CD4-positive, alpha-beta T cell (primary cell): ENCODE results near the gene PLD6. TPM values are rescaled to one million over a fixed set of nuclear protein-coding genes. Genes with fewer than 3 reads are reported as not detected.
"Not testable (repeated sequence)": the region's sequence is repeated elsewhere in the genome, so short reads cannot be mapped to it uniquely, and the experiment has no call there.

Experiments
- ATAC-seq: fragments of 200-7000 bp; cut with Tn5 transposase; one replicate; pipeline ENCODE4 v1.10.0; 2022; ENCODE audit warnings: mild to moderate bottlenecking; ENCODE audit not compliant: poor library complexity
- CTCF ChIA-PET: fragments of 350-600 bp; sonication (Branson Sonifier 250); formaldehyde crosslinking; loops from one replicate; lab custom pipeline; 2021; ENCODE audit warnings: antibody characterized with exemption, inconsistent platforms; lab: Charles Lee
- POLR2A ChIA-PET: fragments of 350-600 bp; sonication (Branson Sonifier 250); formaldehyde crosslinking; loops from one replicate; lab custom pipeline; 2021; ENCODE audit warnings: antibody characterized with exemption, inconsistent platforms; lab: Charles Lee
- DNase-seq, 14 experiments: peaks; one replicate each; pipeline ENCODE4 v3.0.0-alpha.2; 2013 to 2020; ENCODE audit warnings: mixed read lengths in 2 of 14
- H3K27ac ChIP-seq, 2 donors: one replicate each; pipeline versions ENCODE4 v1.5.1 to v1.7.0; 2013; ENCODE audit warnings: low read length in 2 of 2, low read depth in 1 of 2, mild to moderate bottlenecking in 1 of 2
- H3K27me3 ChIP-seq, 2 experiments: 1 replicate in 1 of 2; 2 replicates in 1 of 2; pipeline versions ENCODE4 v1.6.1 to v1.7.0; 2013; ENCODE audit warnings: low read length in 2 of 2, control low read depth in 1 of 2, mild to moderate bottlenecking in 1 of 2, moderate library complexity in 1 of 2; ENCODE audit not compliant: insufficient read depth in 2 of 2, control insufficient read depth in 1 of 2
- H3K36me3 ChIP-seq: one replicate; pipeline ENCODE4 v1.6.1; 2013; ENCODE audit warnings: low read length, control low read depth; ENCODE audit not compliant: insufficient read depth
- H3K4me1 ChIP-seq: one replicate; pipeline ENCODE4 v1.6.1; 2013; ENCODE audit warnings: low read length, control low read depth; ENCODE audit not compliant: insufficient read depth
- H3K4me3 ChIP-seq: one replicate; pipeline ENCODE4 v1.5.1; 2013; ENCODE audit warnings: mild to moderate bottlenecking, low read length, moderate library complexity
- H3K9me3 ChIP-seq, 2 experiments: 1 replicate in 1 of 2; 2 replicates in 1 of 2; pipeline versions ENCODE4 v1.6.1 to v1.7.0; 2013; ENCODE audit warnings: low read length in 2 of 2, mild to moderate bottlenecking in 2 of 2, control low read depth in 1 of 2, moderate library complexity in 1 of 2; ENCODE audit not compliant: control insufficient read depth in 1 of 2, insufficient read depth in 1 of 2
- H3K27ac Mint-ChIP-seq: one replicate; pipeline ENCODE4 v1.8.0; 2020; ENCODE audit warnings: mixed read lengths
- H3K27me3 Mint-ChIP-seq: one replicate; pipeline ENCODE4 v1.8.0; 2021; ENCODE audit warnings: mixed read lengths
- H3K36me3 Mint-ChIP-seq: one replicate; pipeline ENCODE4 v1.8.0; 2021; ENCODE audit warnings: low read depth, mixed read lengths
- H3K4me1 Mint-ChIP-seq: one replicate; pipeline ENCODE4 v1.8.0; 2021; ENCODE audit warnings: low read depth, mixed read lengths
- H3K4me3 Mint-ChIP-seq: one replicate; pipeline ENCODE4 v1.8.0; 2020; ENCODE audit warnings: mild to moderate bottlenecking, mixed read lengths
- H3K9me3 Mint-ChIP-seq: one replicate; pipeline ENCODE4 v1.8.0; 2020; ENCODE audit warnings: mixed read lengths
- intact Hi-C, 2 experiments: fragments of 100-400 bp; cut with DNase I in 1 of 2; cut with micrococcal nuclease in 1 of 2; formaldehyde crosslinking; loops; one replicate each; pipeline versions ENCODE4 v1.15.1 to v1.9.0; 2023 to 2025; cut with DNase I, micrococcal nuclease
- total RNA-seq, 174 experiments: library from RNA in 2 of 174; stranded (reverse) in 2 of 174; gene quantifications; one replicate each; pipeline ENCODE4 v1.2.3 and lab custom pipeline; 2021 to 2026
- TF ChIP-seq, protein P1 (sequence below): fragments of 200-600 bp; IDR thresholded peaks from one replicate; pipeline ENCODE4 v1.8.0; 2022; ENCODE audit warnings: antibody characterized with exemption, mild to moderate bottlenecking

Gene PLD6
- total RNA-seq, 2 experiments from 2014 or later = 7.1 to 7.5 TPM

- TF ChIP-seq, protein P1, sequence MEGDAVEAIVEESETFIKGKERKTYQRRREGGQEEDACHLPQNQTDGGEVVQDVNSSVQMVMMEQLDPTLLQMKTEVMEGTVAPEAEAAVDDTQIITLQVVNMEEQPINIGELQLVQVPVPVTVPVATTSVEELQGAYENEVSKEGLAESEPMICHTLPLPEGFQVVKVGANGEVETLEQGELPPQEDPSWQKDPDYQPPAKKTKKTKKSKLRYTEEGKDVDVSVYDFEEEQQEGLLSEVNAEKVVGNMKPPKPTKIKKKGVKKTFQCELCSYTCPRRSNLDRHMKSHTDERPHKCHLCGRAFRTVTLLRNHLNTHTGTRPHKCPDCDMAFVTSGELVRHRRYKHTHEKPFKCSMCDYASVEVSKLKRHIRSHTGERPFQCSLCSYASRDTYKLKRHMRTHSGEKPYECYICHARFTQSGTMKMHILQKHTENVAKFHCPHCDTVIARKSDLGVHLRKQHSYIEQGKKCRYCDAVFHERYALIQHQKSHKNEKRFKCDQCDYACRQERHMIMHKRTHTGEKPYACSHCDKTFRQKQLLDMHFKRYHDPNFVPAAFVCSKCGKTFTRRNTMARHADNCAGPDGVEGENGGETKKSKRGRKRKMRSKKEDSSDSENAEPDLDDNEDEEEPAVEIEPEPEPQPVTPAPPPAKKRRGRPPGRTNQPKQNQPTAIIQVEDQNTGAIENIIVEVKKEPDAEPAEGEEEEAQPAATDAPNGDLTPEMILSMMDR = no peak
- Mint-ChIP-seq H3K9me3 (no peaks in the 10 kb centered on the region), H3K36me3 (peaks cover 41% of the 10 kb centered on the region), H3K4me1 (peaks cover 65% of the 10 kb centered on the region), H3K27me3 (no peaks in the 10 kb centered on the region), H3K27ac (peak overlapping the region; percentile 99), H3K4me3 (peak overlapping the region; percentile 45)
- H3K27ac ChIP-seq = peak overlapping the region in 1 of 2 donors; percentile 46
- ATAC-seq (no peak), DNase-seq (peak in 2 of 14 experiments; percentile 29 to 54)
- no peak overlapping the region for H3K4me3 ChIP-seq
- peaks cover 25% of the 10 kb centered on the region for H3K36me3 ChIP-seq
- intact Hi-C loops = no loop called here
- H3K4me1 ChIP-seq = peaks cover 70% of the 10 kb centered on the region
- POLR2A ChIA-PET = interaction anchor here (1.0 to 1.7 kb wide), 4 partner anchors 10 to 22 kb away, joined by 3 to 8 read pairs (median 3); partner anchors contain the start of gene PLD6
- H3K27me3 ChIP-seq = no peaks in the 10 kb centered on the region
- H3K9me3 ChIP-seq = no peaks in the 10 kb centered on the region
- CTCF ChIA-PET = no interaction called here
Measured at GRCh38 chr17:17186051-17186450, 20.1 kb downstream of the PLD6 start.

DNA sequence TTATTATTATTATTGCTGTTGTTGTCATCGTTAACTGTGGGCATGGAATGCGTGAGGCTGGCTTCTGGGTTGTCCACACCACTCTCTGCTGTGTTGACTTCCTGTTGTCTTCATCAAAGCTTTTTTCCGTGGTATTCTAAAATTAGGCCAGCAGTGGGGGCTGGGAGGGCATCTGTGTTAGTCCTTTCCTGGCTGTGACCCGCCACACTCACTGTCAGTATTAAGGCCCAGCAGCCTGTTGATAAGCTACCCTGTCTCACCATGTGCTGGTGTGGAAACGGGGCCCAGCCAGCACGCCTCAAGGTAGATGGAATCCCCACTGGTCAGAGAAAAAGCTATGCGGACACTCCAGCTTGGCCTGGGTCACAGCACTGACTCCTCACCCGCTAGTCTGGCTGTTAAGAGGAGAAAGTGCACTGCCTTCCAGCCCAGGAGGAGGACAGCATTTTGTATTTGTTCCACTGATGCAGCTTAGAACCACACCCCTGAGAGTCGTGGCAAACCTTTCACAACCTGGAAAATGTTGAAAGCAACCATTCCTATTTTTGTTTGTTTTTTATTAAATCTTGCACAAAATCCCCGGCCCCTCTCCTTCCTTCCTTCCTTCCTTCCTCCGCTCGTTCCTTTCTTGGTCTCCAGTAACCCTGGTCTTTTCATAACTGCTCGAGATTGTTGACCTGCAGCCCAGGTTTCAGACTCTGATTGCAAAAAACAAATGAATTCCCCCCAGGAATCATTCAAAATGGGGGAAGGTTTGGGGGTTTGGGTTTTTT is 21.0 kb downstream of the PLD6 start:
- POLR2A ChIA-PET = interaction anchor here (1.0 to 2.0 kb wide), 5 partner anchors 9 to 52 kb away, joined by 3 to 8 read pairs (median 3); partner anchors contain the start of genes FLCN and PLD6
- peaks cover 29% of the 10 kb centered on the region for H3K36me3 ChIP-seq

GRCh38 chr17:17183744-17184143 is 22.4 kb downstream of the PLD6 start:
- no peaks in the 10 kb centered on the region for H3K9me3 Mint-ChIP-seq
- DNase-seq (no peak), ATAC-seq (no peak)
- Histone ChIP-seq H3K36me3 (peaks cover 20% of the 10 kb centered on the region), H3K4me3 (no peak overlapping the region), H3K9me3 (no peaks in the 10 kb centered on the region), H3K4me1 (peaks cover 94% of the 10 kb centered on the region), H3K27me3 (no peaks in the 10 kb centered on the region), H3K27ac (peak overlapping the region; percentile 69 to 77)
- TF ChIP-seq, protein P1 = no peak
- peak overlapping the region; percentile 99 for H3K27ac Mint-ChIP-seq
- POLR2A ChIA-PET = interaction anchor here (1.1 to 2.0 kb wide), 5 partner anchors 8 to 53 kb away, joined by 3 to 13 read pairs (median 3); partner anchors contain the start of gene FLCN
- H3K4me1 Mint-ChIP-seq = peaks cover 85% of the 10 kb centered on the region
- intact Hi-C loops = loop anchor here (2.0 kb wide), 2 partner anchors 21 to 53 kb away; partner anchors contain the start of gene FLCN (in 1 of the 2)
- peak overlapping the region; percentile 34 for H3K4me3 Mint-ChIP-seq
- CTCF ChIA-PET = interaction anchor here (0.6 kb wide), 1 partner anchor 14 kb away, joined by 3 read pairs; no protein-coding TSS in a partner anchor
- H3K36me3 Mint-ChIP-seq = peaks cover 54% of the 10 kb centered on the region
- no peaks in the 10 kb centered on the region for H3K27me3 Mint-ChIP-seq

More for the DNA sequence above, 21.0 kb downstream of the PLD6 start:
- H3K4me3 Mint-ChIP-seq = peak overlapping the region; percentile 43
- peak in 5 of 14 experiments; percentile 22 to 60 (median 38) for DNase-seq
- CTCF ChIA-PET = interaction anchor here (0.9 to 1.5 kb wide), 2 partner anchors 10 to 13 kb away, joined by 3 to 4 read pairs; no protein-coding TSS in a partner anchor
- H3K27me3 ChIP-seq, intact Hi-C loops, H3K9me3 Mint-ChIP-seq, H3K9me3 ChIP-seq, ATAC-seq, H3K4me3 ChIP-seq, H3K27me3 Mint-ChIP-seq: not testable (repeated sequence)
- peak overlapping the region; percentile 99 for H3K27ac Mint-ChIP-seq
- peaks cover 79% of the 10 kb centered on the region for H3K4me1 ChIP-seq
- peaks cover 73% of the 10 kb centered on the region for H3K4me1 Mint-ChIP-seq
- peak overlapping the region; percentile 32 to 69 for H3K27ac ChIP-seq
- H3K36me3 Mint-ChIP-seq = peaks cover 49% of the 10 kb centered on the region
